Measurements from ENCODE around the gene BRSK2.

- TF ChIP-seq POLR2A (IDR thresholded peaks at IDR 0.05; ENCODE audit: low read length) (no peak), GATA1 (IDR thresholded peaks at IDR 0.05; ENCODE audit: low read depth, low read length) (no peak)
These were observed 50.8 kb downstream of the BRSK2 start for GRCh38 chr11:1440496-1440895.

Measured in erythroblast (primary cell).